ENCODE measurements around the gene ERC2.

The ERC2 gene

GRCh38 chr3:55894605-55895004 lies 573.7 kb downstream of the ERC2 start:
- TF ChIP-seq CTCF (IDR thresholded peaks at IDR 0.05; ENCODE audit: extremely low read depth, missing control alignments), result no peak
- DNase-seq (ENCODE audit: low spot score), result no peak

GRCh38 chr3:55893045-55893664 lies 575.1 kb downstream of the ERC2 start:
- DNase-seq (ENCODE audit: low spot score), result no peak
- no peak for TF ChIP-seq CTCF (IDR thresholded peaks at IDR 0.05; ENCODE audit: extremely low read depth, missing control alignments)

- no peak for TF ChIP-seq CTCF (IDR thresholded peaks at IDR 0.05; ENCODE audit: extremely low read depth, missing control alignments)
- no peak for DNase-seq (ENCODE audit: low spot score)
Observed at GRCh38 chr3:55891106-55891505, 577.2 kb downstream of the ERC2 start.

GRCh38 chr3:55888282-55888885 lies 579.9 kb downstream of the ERC2 start:
- no peak for DNase-seq (ENCODE audit: low spot score)
- no peak for TF ChIP-seq CTCF (IDR thresholded peaks at IDR 0.05; ENCODE audit: extremely low read depth, missing control alignments)

- DNase-seq (ENCODE audit: low spot score), result no peak
Observed at GRCh38 chr3:55885721-55886120, 582.5 kb downstream of the ERC2 start.

GRCh38 chr3:55884491-55885285 lies 583.6 kb downstream of the ERC2 start:
- TF ChIP-seq CTCF (IDR thresholded peaks at IDR 0.05; ENCODE audit: extremely low read depth, missing control alignments), result no peak
- no peak for DNase-seq (ENCODE audit: low spot score)

More at GRCh38 chr3:55885721-55886120, 582.5 kb downstream of the ERC2 start:
- no peak for TF ChIP-seq CTCF (IDR thresholded peaks at IDR 0.05; ENCODE audit: extremely low read depth, missing control alignments)

GRCh38 chr3:55884066-55884465 lies 584.2 kb downstream of the ERC2 start:
- DNase-seq (ENCODE audit: low spot score), result no peak
- TF ChIP-seq CTCF (IDR thresholded peaks at IDR 0.05; ENCODE audit: extremely low read depth, missing control alignments), result no peak
